NCI-H446 treated with DMSO at 0.1 percent for 48 hours (cell line): ENCODE results near the gene CENPO.
A peak's percentile ranks its signal among the peaks of the same experiment; 100 is the strongest.

ENCODE experiments used
- DNase-seq: peaks from one replicate; lab custom pipeline; 2025; lab: John Stamatoyannopoulos, UW

CENPO gene

DNA sequence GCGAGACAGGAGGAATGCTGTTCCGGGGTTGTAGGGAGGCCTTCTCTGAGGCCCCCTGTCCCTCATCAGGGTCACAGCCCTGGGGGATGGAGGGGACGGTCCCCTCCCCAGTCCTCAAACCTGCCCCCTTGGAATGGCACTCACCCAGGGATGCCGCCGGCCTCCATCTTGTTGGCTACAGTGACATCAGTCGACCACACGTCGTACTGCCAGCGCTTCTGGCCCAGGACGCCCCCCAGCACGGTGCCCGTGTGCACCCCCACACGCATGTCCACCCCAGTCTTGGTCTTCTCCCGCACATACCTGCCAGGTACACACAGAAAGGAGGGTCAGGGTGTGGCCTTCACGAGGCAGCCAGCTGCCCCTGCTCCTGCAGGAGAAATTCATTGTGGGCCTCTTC is 46.5 kb downstream of the CENPO start:
- DNase-seq, result no peak

DNA sequence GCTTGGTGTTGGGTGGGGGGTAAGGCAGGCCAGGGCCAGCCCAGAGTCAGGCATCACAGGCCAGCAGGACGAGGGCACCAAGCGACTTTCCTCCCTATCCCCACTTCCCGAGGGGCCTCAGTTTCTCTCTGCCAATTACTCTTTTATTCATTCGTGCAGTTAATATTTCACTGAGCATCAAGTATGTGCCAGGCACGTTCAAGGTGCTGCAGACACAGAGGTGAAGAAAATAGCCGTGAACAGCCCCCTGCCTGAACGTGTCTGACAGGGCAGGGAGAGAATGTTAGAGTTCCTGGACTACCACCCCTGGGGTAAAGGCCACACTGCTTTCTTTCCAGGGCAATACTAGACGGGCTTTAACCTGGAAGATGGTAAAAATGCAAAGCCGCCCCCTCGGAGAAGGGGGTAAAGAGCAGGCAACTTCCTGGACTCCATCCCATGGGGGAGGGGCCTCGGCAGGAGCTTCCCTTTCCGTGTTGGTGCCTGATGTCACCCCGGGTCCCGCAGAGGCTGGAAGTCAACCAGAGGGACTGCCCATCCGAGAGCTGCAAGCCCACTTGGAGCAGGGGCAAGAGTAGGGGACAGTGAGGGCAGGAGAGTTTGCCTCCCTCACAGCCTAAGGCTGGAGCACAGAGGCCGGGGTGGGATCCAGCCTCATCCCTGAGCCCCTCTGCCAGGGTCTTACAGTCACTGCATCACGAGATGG is 47.1 kb downstream of the CENPO start:
- no peak for DNase-seq

DNA sequence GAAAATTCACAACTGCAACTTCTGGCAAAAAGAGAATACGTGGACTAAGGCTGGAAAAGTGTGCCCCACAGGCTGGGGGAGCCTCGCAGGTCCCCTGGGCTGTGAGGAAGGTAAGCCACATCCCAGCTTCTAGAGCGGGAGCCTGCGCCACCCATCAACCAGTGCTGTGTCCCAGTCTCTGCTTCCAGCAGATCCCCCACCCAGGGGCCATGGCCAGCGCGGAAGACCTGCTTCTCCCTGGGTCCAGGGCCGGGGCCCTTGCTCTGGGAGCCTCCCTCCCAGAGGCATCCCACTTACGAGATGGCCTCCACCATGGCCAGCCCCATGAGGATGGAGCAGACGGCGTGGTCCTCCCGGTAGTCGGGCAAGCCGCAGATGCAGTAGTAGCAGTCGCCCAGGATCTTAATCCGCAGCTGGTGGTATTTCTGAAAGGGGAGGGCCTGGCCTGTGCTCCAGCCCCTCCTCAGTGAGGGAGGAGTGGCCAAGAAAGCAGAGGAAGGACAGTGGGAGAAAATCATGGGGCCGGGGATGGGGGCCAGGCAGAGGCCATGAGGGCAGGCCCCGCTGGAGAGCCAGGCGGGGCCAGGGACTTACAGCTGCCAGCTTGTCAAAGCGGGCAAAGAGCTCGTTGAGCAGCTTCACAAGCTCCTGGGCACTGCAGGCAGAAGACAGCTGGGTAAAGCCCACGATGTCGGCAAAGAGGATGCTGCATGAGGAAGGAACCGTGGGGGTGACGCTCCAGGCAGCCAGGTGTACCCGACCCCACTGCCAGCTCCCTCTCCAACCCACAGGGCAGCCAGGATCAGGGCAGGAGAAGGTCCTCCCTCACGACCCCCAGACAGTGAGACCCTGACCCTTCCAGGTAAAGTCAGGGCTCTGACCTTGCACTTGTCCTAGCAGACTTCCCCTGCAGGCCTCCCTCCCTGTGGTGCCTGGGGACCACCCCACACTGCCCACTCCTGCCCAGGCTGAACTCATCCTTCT is 48.0 kb downstream of the CENPO start:
- no peak for DNase-seq

DNA sequence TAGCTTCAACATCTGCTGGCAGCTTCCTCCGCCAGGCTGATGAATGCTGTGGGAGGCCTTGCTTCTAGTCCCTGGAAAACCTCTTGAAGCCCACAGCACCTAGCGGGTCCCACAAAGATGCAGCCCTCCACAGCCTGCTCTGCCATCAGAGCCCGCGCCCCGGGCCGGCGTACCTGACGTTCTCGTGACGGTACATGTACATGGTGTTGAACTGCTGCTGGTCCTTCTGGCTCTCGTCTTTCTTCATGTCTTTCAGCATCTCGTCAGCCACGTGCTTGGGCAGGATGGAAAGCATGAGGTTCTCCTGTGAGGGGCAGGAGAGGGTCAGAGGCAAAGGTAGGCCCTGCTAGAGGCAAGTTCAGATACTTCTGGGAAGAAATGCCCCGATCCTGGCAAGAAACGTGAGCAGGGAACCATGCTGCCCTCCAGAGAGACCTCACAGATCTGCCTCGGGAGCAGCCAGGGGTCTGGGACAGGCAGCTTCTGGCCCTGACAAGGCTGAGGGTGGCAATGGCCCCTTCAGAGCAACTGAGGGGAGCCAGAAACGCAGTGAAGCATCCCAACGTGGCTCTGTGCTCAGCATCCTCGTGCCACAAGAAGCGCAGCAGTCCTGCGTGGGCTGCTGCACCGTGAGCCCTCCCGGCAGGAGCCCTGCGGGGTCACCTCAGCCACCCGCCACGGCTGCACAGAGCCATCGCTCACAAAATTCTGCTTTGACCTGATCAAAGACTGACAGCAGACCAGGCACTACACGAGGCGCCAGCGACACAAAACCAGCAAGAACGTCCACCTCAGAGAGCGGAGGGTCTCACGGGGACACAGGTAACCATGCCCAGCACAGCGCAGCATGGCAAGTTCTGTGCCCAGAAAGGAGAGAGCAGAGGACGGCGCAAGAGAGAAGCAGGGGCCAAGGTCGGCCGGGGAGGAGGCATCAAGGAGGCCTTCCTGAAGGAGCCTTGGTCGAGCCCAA is 49.1 kb downstream of the CENPO start:
- DNase-seq, result no peak

DNA sequence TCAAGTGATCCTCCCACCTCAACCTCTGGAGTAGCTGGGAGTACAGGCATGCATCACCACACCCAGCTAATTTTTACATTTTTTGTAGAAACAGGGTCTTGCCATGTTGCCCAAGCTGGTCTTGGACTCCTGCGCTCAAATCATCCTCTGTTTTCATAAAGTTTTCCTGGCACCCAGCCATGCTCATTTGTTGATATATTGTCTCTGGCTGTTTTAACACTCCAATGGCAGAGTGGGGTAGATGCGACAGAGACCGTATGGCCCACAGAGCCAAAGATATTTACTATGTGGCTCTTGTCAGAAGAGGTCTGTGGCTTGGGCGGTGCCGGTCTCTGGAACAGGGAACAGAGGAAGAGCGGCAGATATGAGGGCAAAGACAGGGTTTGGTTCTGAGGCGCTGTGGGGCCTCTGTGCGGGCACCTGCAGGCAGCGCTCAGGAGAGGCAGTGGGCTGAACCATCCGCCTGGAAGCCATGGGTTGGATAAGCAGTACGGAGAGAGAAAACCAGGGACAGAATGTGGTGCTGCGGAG is 50.2 kb downstream of the CENPO start:
- DNase-seq, result no peak

DNA sequence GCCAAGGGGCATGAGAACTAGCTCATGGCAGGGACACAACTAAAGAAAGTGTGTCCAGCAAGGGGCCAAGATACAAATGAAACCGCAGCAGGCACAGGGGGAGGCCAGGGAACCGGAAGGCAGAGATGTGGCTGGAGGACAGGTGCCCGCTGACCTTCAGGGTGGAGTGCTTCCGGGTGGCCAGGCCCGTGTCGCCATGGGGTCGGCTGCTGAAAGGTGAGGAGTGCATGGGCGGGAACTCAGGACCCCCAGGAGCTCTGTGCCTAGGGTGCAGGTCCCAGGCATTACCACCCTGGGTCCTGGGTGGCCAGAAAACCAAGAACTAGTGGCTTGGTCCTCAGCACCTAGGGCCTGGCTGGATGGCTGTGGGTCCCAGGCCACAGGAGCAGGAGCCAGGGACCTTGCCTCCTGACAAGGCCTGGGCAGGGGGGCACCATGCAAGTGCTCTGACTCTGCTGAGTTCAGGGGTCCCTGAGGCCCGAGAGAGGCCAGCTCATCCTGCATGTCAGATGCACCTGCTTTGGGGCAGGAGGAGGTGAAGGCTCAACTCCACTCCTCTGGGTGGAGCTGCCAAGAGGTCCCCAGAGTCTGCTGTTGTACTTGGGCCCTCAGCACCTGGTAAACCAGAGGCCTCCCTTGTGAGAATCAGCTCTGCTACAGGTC is 50.9 kb downstream of the CENPO start:
- DNase-seq, result no peak

DNA sequence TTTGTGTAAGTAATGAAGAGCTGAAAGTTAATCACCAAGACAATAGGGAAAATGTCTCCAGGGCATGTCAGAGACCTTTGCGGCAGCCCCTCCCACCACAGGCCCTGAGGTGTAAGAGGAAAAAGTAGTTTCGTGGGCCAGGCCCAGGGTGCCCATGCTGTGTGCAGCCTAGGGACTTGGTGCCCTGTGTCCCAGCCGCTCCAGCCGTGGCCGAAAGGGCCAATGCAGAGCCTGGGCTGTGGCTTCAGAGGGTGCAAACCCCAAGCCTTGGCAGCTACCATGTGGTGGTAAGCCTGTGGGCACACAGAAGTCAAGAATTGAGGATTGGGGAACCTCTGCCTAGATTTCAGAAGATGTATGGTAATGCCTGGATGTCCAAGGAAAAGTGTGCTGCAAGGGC is 52.5 kb downstream of the CENPO start:
- no peak for DNase-seq

DNA sequence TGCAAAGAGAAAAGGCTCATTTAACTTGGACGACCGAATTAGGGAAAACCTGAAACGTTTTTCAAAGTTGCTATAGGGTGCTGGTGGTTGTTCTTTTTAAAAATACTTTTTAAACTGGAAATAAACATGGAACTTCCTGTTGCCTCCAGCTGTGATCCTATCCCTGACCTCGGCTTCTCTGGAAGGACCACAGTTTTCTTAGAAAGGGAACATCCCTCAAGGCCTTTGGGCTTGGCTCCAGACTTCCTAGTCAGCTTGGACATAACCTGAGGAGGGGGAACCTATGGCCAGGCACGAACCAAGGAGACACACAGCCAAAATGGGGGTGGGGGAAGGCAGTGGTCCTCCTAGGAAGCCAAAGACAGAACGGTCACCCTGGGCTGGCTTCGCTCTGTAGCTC is 57.7 kb downstream of the CENPO start:
- DNase-seq, result no peak

DNA sequence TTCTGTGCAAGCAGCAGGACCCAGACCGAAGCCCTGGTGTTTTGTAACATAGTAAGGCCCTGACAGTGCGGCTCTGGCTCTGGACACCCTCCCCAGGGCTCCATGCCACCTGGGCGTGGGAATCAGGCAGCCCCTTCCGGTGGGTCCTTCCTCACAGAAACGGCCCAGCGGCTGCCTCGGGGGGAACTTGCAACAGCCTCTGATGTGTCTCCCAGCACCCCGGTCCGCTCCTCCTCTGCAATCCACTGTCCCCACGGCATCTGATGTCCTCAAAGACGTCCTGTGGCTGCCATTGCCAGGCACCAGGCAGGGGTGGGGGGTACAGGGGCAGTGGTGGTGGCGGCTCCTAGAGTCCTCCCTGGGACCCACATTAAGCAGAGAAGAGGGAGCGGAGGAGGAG is 58.8 kb downstream of the CENPO start:
- DNase-seq, result no peak

DNA sequence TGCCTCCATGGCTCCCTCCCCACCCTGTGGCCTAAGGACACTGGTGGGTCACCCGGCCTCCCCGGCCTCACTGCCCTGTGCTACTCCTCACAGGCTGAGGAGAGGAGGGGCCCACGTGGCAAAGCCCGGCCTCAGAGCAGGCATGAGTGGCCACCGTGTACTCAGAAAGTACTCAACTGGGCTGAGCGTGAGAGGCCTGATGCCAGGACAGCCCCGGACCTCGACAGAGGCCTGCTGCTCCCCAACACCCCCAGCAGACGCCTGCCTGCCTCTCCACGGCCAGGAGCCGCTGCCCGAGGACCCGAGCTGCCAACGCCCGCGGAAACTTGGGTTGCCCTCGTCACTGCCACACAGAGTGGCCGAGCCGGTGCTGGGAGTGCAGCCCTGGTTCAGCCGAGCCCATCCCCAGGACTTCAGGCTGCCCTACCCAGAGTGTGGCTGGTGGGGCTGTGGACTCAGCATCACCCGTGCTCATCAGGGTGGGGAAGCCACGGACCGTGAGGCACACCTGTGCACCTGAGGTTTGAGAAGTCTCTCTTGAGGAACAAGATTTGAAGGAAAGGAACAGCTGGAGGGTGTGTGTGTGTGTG is 59.3 kb downstream of the CENPO start:
- no peak for DNase-seq

DNA sequence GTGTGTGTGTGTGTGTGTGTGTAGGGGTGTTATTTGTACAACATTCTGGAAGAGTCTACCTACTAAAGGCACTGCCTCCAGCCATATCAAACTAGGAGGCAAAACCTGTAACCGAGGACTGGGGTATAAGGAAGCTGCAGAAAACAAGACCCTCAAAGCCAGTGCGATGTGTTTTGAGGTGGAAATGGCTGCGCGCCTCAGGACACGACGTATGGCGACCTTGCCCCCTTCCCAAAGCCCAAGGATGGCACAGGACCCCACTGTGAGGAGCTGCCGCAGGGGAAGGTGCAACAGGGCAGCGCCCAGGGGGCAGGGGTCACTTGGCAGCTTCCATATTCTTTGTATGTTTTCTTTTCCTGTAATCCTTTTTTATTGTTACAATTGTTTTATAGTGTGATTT is 59.8 kb downstream of the CENPO start:
- no peak for DNase-seq

DNA sequence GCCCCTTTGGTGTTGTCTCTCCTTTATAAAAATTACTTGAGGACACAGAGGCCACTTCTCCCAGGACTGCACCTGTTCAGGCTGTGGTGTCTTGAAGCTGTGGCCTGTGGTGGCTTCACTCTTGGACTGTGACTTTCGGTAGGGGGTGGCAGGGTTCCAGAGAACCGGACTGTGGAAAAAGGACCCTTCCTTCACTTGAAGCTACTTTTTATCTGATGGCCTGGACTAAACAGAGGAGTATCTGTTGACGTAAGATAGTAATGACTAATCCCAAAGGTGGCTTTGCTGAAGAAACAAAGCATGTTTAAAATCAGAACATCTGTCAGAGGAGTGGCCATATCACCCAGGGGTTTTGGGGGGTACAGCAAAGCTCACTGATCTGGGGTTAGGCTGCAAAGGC is 60.8 kb downstream of the CENPO start:
- no peak for DNase-seq

DNA sequence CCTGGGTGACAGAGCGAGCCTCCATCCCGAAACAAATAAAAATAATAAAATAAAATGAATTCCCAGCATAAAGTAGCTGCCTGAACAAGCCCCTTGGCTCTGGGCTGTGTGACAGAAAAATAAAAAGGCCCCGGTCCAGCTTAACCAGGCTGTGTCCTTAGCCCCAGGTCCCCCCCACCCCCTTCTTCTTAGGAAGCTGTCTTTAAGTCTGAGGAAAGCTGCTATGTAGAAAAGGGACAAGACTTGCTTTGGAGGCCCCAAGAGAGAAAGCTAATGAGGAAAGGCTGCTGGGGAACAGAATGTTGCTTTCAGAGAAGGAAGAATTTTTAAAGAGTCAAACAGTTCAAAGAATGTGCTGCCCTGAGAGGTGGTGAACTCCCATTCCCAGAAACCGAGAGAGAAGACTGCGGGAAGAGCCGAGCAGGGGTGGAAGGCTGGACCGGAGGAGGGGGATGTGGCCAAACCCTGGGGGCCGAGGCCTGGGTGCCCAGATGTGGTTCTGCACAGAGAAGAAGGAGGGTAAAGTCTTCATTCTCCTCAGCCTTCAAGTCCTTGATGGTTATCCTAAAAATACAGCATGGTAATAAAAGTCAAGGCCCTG is 61.9 kb downstream of the CENPO start:
- DNase-seq, result no peak

DNA sequence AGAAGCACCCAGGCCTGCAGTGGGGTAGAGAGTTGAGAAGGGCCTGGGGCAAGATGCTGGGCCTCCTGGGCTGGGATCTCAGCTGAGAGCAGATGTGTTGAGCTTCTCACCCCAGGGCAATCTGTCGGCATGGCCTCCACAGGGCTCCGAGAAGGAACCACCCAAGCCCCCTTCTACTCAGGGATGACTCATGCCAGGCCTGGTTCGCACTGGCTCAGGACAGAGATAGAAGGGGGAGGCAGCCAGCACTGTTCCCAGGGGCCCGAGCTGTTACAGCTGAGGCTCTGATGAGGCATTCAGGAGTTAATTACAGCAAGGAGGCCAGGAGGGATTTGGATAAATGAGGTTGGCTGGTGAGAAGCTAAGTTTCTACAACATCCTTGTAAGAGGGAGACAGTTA is 62.5 kb downstream of the CENPO start:
- DNase-seq, result peak; percentile 48

DNA sequence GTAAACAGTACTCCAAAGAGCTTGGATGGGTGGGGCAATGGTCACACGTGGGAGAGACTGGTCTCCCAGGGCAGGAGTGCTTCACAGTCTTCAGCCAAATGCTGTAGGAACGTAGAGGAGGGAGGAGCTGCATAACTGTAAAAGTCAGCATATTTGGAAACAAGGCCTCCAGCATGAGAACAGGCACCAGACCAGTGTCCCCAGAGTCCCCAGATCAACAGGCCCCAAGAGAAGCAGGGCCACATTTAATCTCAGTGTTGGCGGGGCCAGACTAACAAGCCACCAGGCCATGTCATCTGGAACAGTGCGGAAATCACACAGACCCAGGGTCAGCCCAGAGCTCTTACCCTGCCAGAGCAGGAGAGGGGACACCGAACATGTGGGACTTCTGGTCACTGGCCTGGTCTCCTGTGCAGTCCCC is 63.6 kb downstream of the CENPO start:
- DNase-seq, result no peak

DNA sequence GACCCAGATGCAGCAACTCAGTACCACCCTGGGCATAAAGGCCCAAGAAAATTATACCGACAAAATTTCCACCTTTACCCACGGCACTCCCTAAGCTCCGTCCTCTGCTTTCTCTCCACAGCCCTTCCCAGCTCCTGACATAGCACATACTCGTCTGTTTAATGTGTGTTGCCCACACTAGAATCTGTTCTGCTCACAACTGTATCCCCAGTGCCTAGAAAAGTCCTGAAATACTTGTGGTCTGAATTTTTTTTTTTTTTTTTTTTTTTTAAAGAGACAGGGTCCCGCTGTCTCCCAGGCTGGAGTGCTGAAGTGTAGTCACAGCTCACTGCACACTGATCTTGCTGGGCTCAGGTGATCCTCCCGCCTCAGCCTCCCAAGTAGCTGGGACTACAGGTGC is 64.5 kb downstream of the CENPO start:
- DNase-seq, result no peak

DNA sequence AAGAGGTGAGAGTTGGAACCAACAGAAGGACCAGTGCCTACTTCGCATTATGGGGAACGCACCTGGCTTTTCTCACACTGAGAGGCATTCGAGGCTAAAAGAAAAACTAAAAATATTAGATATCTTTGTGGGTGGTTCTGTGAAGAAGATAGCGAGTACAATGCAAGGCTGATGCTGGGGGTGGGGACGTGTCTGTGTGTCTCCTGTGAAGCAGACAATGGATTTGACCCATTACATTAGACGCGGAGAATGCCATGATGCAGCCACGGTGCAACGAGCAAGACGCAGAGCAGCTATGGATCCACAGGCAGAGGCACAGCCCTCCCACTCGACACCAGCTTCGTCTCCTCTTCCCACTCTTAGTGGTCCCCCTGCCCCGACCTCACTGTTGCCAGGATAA is 65.8 kb downstream of the CENPO start:
- no peak for DNase-seq

DNA sequence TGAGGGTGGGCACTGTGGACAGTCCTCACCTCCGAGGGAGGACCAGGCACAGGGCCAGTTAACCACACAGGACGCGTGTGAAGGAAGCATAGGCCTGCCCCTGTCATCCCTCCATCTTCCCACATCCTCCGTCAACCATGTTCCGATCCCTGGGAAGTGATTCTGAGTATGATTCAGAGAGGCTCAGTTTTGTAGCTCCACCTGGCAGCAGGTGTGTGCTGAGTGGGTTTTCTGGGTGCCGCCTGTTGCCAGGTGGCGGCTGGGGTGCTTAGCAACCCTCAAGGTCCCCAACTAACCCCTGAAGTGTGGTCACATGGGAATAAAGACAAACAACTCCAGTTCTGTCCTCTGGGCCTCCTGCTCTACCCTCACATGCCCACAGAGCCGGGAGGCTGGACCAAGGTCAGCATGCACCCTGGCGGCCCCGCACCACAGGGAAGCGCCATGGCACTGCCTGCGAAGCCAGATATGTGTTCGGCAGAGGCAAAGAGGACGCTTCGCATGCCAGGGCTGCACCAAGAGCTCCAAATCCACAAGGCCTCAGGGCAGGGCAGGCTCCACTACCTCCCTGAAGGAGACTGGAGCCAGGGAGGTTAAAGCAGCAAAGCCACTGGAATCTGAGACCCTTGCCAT is 66.9 kb downstream of the CENPO start:
- no peak for DNase-seq

DNA sequence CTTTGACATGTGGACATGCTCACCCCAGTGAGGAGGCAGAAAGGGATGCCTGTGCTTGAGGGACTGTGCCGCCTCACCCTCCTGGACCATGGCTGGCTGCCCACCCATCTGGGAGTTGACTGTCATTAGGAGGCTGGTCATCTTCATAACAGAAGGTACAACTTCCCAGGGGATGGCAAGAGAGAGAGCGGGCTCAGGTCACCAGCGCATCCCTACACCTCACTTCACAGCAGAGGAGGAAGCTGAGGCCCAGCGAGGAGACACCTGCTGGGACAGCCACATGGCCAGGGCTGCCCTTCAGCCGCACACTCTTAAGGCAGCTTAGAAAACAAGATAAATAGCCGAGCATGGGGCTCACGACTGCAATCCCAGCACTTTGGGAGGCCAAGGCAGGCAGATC is 67.4 kb downstream of the CENPO start:
- no peak for DNase-seq

DNA sequence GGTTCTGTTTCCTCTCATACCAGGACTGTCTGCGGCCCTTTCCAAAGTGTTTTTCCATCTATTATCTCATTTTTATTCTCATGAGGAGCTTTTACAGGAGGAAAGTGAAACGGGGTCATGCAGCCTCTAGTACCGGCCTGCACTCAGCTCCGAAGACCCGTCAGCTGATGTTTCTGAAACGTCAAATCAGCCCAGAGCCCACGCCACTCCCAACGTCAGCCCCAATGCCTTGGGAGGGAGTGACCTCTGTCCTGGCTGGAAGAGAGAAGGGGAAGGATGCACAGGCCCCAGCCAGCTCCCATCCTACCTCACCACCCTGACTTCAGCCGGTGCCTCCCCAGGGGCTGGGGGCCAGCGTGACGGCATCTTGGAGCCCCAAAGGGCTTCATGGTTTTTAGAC is 68.3 kb downstream of the CENPO start:
- no peak for DNase-seq
